SK-N-SH (cell line): Measurements from ENCODE around the gene MEPCE.

Source experiments
- CTCF ChIP-seq: fragments of 200-600 bp; sonication (generic); IDR thresholded peaks from 2 replicates; pipeline ENCODE4 v1.6.1; 2017; ENCODE audit warnings: antibody characterized with exemption, mild to moderate bottlenecking, moderate library complexity
- MAX ChIP-seq: IDR thresholded peaks from 2 replicates; pipeline ENCODE4 v1.4.0; 2012; ENCODE audit warnings: low read depth
- TAF1 ChIP-seq: IDR thresholded peaks from 2 replicates; pipeline ENCODE4 v1.6.1; 2012; ENCODE audit warnings: low read depth, mild to moderate bottlenecking, low read length, moderate library complexity, borderline replicate concordance

- TF ChIP-seq CTCF (no peak), TAF1 (no peak), MAX (no peak)
Observed at GRCh38 chr7:100472854-100473499, 43.3 kb downstream of the MEPCE start.
